GM21723 (cell line): ENCODE data around the gene SUCLA2.

Experiments used
- ATAC-seq: cut with Tn5 transposase; IDR thresholded peaks from one replicate; pipeline ENCODE4 v1.9.1; 2021; ENCODE audit warnings: mild to moderate bottlenecking, moderate library complexity; ENCODE audit not compliant: unreplicated experiment

The SUCLA2 gene

DNA sequence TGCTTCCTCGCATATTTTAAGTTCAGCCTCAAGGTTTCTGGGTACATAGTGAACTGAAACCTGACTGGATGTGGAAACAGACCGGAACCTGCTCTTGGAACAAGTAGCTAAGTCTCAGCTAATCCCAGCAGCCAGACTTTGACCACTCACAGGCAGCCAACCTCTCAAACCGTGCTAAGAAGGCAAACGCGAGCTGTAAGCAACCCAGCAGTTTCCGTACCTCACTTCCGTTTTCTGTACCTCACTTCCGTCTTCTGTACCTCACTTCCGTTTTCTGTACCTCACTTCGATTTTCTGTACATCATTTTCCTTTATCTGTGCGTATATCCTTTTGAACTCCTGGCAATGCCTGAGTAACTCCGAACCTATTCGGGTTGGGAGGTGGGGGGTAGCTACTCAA lies 96.8 kb downstream of the SUCLA2 start:
- ATAC-seq: no peak

- ATAC-seq: no peak
Measured at GRCh38 chr13:47903836-47904235, 97.2 kb downstream of the SUCLA2 start.

- no peak for ATAC-seq
Measured at GRCh38 chr13:47901441-47901840, 99.6 kb downstream of the SUCLA2 start.

- ATAC-seq: no peak
Measured at GRCh38 chr13:47898080-47898479, 103.0 kb downstream of the SUCLA2 start.

DNA sequence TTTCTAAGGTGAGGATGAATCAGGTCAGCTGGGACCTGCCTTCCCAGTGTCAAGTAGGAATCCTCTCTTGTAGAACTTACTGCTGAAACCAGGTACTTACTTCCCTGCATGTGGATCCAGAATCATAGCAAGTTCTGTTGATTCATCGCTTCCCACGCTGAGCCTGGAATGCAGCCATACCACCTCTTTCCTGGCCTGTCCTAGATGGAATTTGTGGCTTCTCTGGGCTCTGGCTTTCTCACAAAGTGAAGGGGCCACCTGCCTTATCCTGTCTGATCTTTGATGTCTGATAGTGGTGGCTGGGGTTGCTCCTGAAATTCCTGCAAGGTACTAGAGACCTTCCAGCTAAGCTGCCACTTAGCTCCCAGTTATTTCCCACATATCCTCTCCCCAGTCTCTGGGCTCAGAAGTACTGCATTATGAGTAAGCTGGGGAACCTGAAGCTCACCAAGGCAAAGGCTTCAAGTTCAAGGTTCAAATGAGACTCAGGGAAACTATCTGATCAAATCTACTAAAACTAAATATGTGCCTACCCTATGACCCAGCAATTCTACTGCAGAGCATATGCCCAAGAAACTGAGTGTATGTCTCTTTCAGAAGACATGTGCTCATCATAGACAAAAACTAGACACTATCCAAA lies 103.5 kb downstream of the SUCLA2 start:
- ATAC-seq: no peak

- ATAC-seq: no peak
Measured at GRCh38 chr13:47896546-47896945, 104.5 kb downstream of the SUCLA2 start.

GRCh38 chr13:47896111-47896510 lies 105.0 kb downstream of the SUCLA2 start:
- ATAC-seq: no peak

GRCh38 chr13:47893527-47893926 lies 107.5 kb downstream of the SUCLA2 start:
- ATAC-seq: no peak
